GM23338 (cell line): Measurements from ENCODE around the gene CAMK1. TPM values are rescaled to one million over a fixed set of nuclear protein-coding genes. Genes with fewer than 3 reads are reported as not detected.

ENCODE experiments used
- ATAC-seq: fragments of 200-7000 bp; cut with Tn5 transposase; 3 replicates; pipeline ENCODE4 v1.9.1; 2020
- DNase-seq: peaks from one replicate; pipeline ENCODE4 v3.0.0-alpha.2; 2015; ENCODE audit warnings: low spot score
- H2AFZ ChIP-seq: fragments of 200-600 bp; sonication (generic); 2 replicates; pipeline ENCODE4 v1.8.0; 2016; ENCODE audit warnings: antibody characterized with exemption, mild to moderate bottlenecking, moderate library complexity
- H3F3A ChIP-seq: fragments of 200-600 bp; sonication (generic); replicated peaks from 2 replicates; pipeline ENCODE4 v1.8.0; 2017; ENCODE audit warnings: antibody characterized with exemption, mixed run types, low read depth
- H3K27ac ChIP-seq: fragments of 200-600 bp; sonication (generic); 2 replicates; pipeline ENCODE4 v1.6.1; 2016; ENCODE audit warnings: low read depth
- H3K27me3 ChIP-seq: fragments of 200-600 bp; sonication (generic); 2 replicates; pipeline ENCODE4 v1.8.0; 2016; ENCODE audit warnings: mild to moderate bottlenecking, mixed run types, moderate library complexity; ENCODE audit not compliant: insufficient read depth
- H3K36me3 ChIP-seq: fragments of 200-600 bp; sonication (generic); 2 replicates; pipeline ENCODE4 v1.8.0; 2016; ENCODE audit warnings: mild to moderate bottlenecking; ENCODE audit not compliant: insufficient read depth
- H3K4me1 ChIP-seq: fragments of 200-600 bp; sonication (generic); 2 replicates; pipeline ENCODE4 v1.8.0; 2016; ENCODE audit warnings: mild to moderate bottlenecking, moderate library complexity; ENCODE audit not compliant: insufficient read depth
- H3K4me2 ChIP-seq: fragments of 200-600 bp; sonication (generic); 2 replicates; pipeline ENCODE4 v1.7.1; 2017; ENCODE audit warnings: mixed run types
- H3K4me3 ChIP-seq: fragments of 200-600 bp; sonication (generic); 2 replicates; pipeline ENCODE4 v1.6.1; 2016; ENCODE audit warnings: mixed run types
- H3K79me2 ChIP-seq: fragments of 200-600 bp; sonication (generic); replicated peaks from 2 replicates; pipeline ENCODE4 v1.8.0; 2017; ENCODE audit warnings: mild to moderate bottlenecking; ENCODE audit not compliant: insufficient read depth
- H3K9me2 ChIP-seq: fragments of 200-600 bp; sonication (generic); 2 replicates; pipeline ENCODE4 v1.8.0; 2017; ENCODE audit not compliant: insufficient read depth
- H4K20me1 ChIP-seq: fragments of 200-600 bp; sonication (generic); replicated peaks from 2 replicates; pipeline ENCODE4 v1.8.0; 2017; ENCODE audit warnings: mild to moderate bottlenecking; ENCODE audit not compliant: insufficient read depth
- H3K27ac Mint-ChIP-seq: 2 replicates; pipeline ENCODE4 v1.8.0; 2020; ENCODE audit warnings: inconsistent platforms, mild to moderate bottlenecking, moderate library complexity, mixed read lengths
- H3K27me3 Mint-ChIP-seq: 3 replicates; pipeline ENCODE4 v1.8.0; 2022; ENCODE audit warnings: low read depth, mild to moderate bottlenecking, moderate library complexity, mixed read lengths, inconsistent platforms; ENCODE audit not compliant: insufficient read depth, poor library complexity
- H3K36me3 Mint-ChIP-seq: 3 replicates; pipeline ENCODE4 v1.8.0; 2021; ENCODE audit warnings: low read depth, mild to moderate bottlenecking, inconsistent platforms, moderate library complexity, mixed read lengths
- H3K4me1 Mint-ChIP-seq: 3 replicates; pipeline ENCODE4 v1.8.0; 2020; ENCODE audit warnings: mild to moderate bottlenecking, inconsistent platforms, mixed read lengths
- H3K4me3 Mint-ChIP-seq: 3 replicates; pipeline ENCODE4 v1.8.0; 2021; ENCODE audit warnings: moderate library complexity, mild to moderate bottlenecking, inconsistent platforms, mixed read lengths
- H3K9me3 Mint-ChIP-seq: 3 replicates; pipeline ENCODE4 v1.8.0; 2020; ENCODE audit warnings: moderate library complexity, mild to moderate bottlenecking, inconsistent platforms, mixed read lengths
- ETS1 ChIP-seq: IDR thresholded peaks from 2 replicates; pipeline ENCODE4 v1.6.1; 2016; ENCODE audit warnings: antibody characterized with exemption
- EZH2phosphoT487 ChIP-seq: fragments of 200-600 bp; sonication (generic); IDR thresholded peaks from one replicate; pipeline ENCODE4 v1.8.1; 2018; ENCODE audit warnings: antibody characterized with exemption; ENCODE audit not compliant: unreplicated experiment
- JUNB ChIP-seq: IDR thresholded peaks from one replicate; pipeline ENCODE4 v1.6.1; 2016; ENCODE audit warnings: antibody characterized with exemption; ENCODE audit not compliant: unreplicated experiment
- REST ChIP-seq: IDR thresholded peaks from one replicate; pipeline ENCODE4 v1.6.1; 2018; ENCODE audit warnings: antibody characterized with exemption; ENCODE audit not compliant: unreplicated experiment
- ZNF114 ChIP-seq: fragments of 250-450 bp; sonication (Bioruptor Pico); IDR thresholded peaks from 2 replicates; pipeline ENCODE4 v1.5.0; 2020; ENCODE audit warnings: mild to moderate bottlenecking, moderate library complexity
- ZNF331 ChIP-seq: fragments of 250-450 bp; sonication (Bioruptor Pico); IDR thresholded peaks from 2 replicates; pipeline ENCODE4 v1.5.0; 2020; ENCODE audit warnings: low read depth, mild to moderate bottlenecking, moderate library complexity
- ZNF462 ChIP-seq: fragments of 250-450 bp; sonication (Bioruptor Pico); IDR thresholded peaks from 2 replicates; pipeline ENCODE4 v1.5.0; 2020; ENCODE audit warnings: mild to moderate bottlenecking, moderate library complexity
- polyA plus RNA-seq: library from polyadenylated mRNA; unstranded; fragments of >200 nt; fragmentation: Nextera tagmentation; extraction: Ambion mirVana; gene quantifications from 2 replicates; pipeline ENCODE4 v1.2.1, GENCODE V29; 2016
- total RNA-seq: library from RNA; depleted of rRNA; stranded (reverse); fragments of >200 nt; shearing (Covaris generic); gene quantifications from 2 replicates; pipeline ENCODE4 v1.2.3, GENCODE V29; 2014

CAMK1 gene
- total and polyA plus RNA-seq, 2 experiments from 2014 or later: 4.4 TPM

DNA sequence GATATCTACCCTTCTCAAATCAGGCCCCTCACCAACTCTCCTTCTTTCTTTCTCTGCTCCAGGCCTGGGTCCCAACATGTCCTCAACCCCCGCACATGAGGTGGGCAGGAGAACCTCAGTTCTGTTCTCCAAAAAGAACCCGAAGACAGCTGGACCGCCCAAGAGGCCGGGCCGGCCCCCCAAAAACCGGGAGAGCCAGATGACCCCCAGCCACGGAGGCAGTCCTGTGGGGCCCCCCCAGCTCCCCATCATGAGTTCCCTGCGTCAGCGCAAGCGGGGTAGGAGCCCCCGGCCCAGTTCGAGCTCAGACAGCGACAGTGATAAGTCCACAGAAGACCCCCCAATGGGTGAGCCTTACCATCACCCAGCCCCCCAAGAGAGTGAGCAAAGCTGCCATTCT is 25.6 kb downstream of the CAMK1 start:
- no peak overlapping the region for H3K4me3 Mint-ChIP-seq
- H3K27me3 ChIP-seq: no peaks in the 10 kb centered on the region
- ATAC-seq: no peak

More for the DNA sequence above, 25.6 kb downstream of the CAMK1 start:
- Histone ChIP-seq H4K20me1 (peaks cover 9% of the 10 kb centered on the region), H3K79me2 (no peaks in the 10 kb centered on the region), H3K36me3 (peaks cover 44% of the 10 kb centered on the region), H3K9me2 (no peaks in the 10 kb centered on the region; the same call in 1 of the 2 replicates), H2AFZ (no peak overlapping the region), H3K4me1 (no peaks in the 10 kb centered on the region), H3F3A (peaks cover 14% of the 10 kb centered on the region), H3K27ac (no peak overlapping the region), H3K4me2 (no peak overlapping the region), H3K4me3 (no peak overlapping the region)
- Mint-ChIP-seq H3K27ac (no peak overlapping the region), H3K4me1 (no peaks in the 10 kb centered on the region), H3K36me3 (peaks cover 95% of the 10 kb centered on the region), H3K9me3 (no peaks in the 10 kb centered on the region), H3K27me3 (peaks cover 11% of the 10 kb centered on the region)
- no peak for DNase-seq
- no peak for TF ChIP-seq JUNB
- no peak for TF ChIP-seq ZNF114 (CRISPR knock-in tag)
- no peak for TF ChIP-seq ETS1
- no peak for TF ChIP-seq ZNF462 (CRISPR knock-in tag)
- TF ChIP-seq ZNF331: no peak
- no peak for TF ChIP-seq REST
- no peak for TF ChIP-seq EZH2phosphoT487
